GM12878 (cell line): Measurements from ENCODE around the gene SRRM3. TPM values are rescaled to one million over a fixed set of nuclear protein-coding genes. Genes with fewer than 3 reads are reported as not detected.

Experiments used
- ASH2L ChIP-seq: fragments of 300-600, 200-600 bp; sonication (generic); IDR thresholded peaks from 2 replicates; pipeline ENCODE4 v1.6.1; 2017; ENCODE audit warnings: low read depth, mild to moderate bottlenecking, borderline replicate concordance
- ATF2 ChIP-seq: IDR thresholded peaks from 2 replicates; pipeline ENCODE4 v1.6.1; 2012; ENCODE audit warnings: low read length, inconsistent platforms
- BACH1 ChIP-seq: fragments of 450-650 bp; IDR thresholded peaks from 2 replicates; pipeline ENCODE4 v1.6.1; 2017; ENCODE audit warnings: mild to moderate bottlenecking, borderline replicate concordance
- BCL11A ChIP-seq: IDR thresholded peaks from 2 replicates; pipeline ENCODE4 v1.6.1; 2011; ENCODE audit warnings: low read depth, low read length
- E2F4 ChIP-seq: IDR thresholded peaks from 2 replicates; pipeline ENCODE4 v1.6.1; 2012; ENCODE audit warnings: low read depth, low read length, improper control_type of control experiment
- EP300 ChIP-seq, 2 experiments: fragments of 150-350 bp in 1 of 2; IDR thresholded peaks; 2 replicates each; pipeline ENCODE4 v1.6.1; 2011 to 2012; ENCODE audit warnings: low read depth in 2 of 2, low read length in 2 of 2, borderline replicate concordance in 1 of 2, improper control_type of control experiment in 1 of 2, inconsistent platforms in 1 of 2; ENCODE audit not compliant: control insufficient read depth in 1 of 2
- HDAC2 ChIP-seq: fragments of 200-600 bp; sonication (generic); IDR thresholded peaks from 2 replicates; pipeline ENCODE4 v1.6.1; 2017
- IRF5 ChIP-seq: fragments of 450-650 bp; IDR thresholded peaks from 2 replicates; pipeline ENCODE4 v1.6.1; 2017; ENCODE audit warnings: borderline replicate concordance
- MAX ChIP-seq: IDR thresholded peaks from 2 replicates; pipeline ENCODE4 v1.6.1; 2012; ENCODE audit warnings: low read depth, low read length, improper control_type of control experiment
- MTA3 ChIP-seq: IDR thresholded peaks from 2 replicates; pipeline ENCODE4 v1.6.1; 2012; ENCODE audit warnings: low read length, inconsistent platforms, borderline replicate concordance
- NBN ChIP-seq: fragments of 450-650 bp; IDR thresholded peaks from 2 replicates; pipeline ENCODE4 v1.6.1; 2016
- NR2C1 ChIP-seq: fragments of 450-650 bp; IDR thresholded peaks from 2 replicates; pipeline ENCODE4 v1.6.1; 2017; ENCODE audit warnings: antibody characterized with exemption, mild to moderate bottlenecking, moderate library complexity
- NR2F1 ChIP-seq: fragments of 450-650 bp; conservative IDR thresholded peaks from 2 replicates; pipeline ENCODE4 v1.6.1; 2017; ENCODE audit warnings: mild to moderate bottlenecking
- PAX8 ChIP-seq: fragments of 450-650 bp; IDR thresholded peaks from 2 replicates; pipeline ENCODE4 v1.6.1; 2017; ENCODE audit warnings: mild to moderate bottlenecking, moderate library complexity
- PKNOX1 ChIP-seq: fragments of 450-650 bp; IDR thresholded peaks from 2 replicates; pipeline ENCODE4 v1.6.1; 2016; ENCODE audit warnings: mild to moderate bottlenecking
- RELA ChIP-seq: fragments of 450-650 bp; IDR thresholded peaks from 2 replicates; pipeline ENCODE4 v1.8.0; 2014; ENCODE audit warnings: borderline replicate concordance; ENCODE audit not compliant: partially characterized antibody
- SREBF1 ChIP-seq: IDR thresholded peaks from 2 replicates; pipeline ENCODE4 v1.6.1; 2012; ENCODE audit warnings: mild to moderate bottlenecking, low read length
- STAT1 ChIP-seq: fragments of 450-650 bp; conservative IDR thresholded peaks from 2 replicates; pipeline ENCODE4 v1.6.1; 2014; ENCODE audit warnings: antibody characterized with exemption, mild to moderate bottlenecking
- TARDBP ChIP-seq: IDR thresholded peaks from 2 replicates; pipeline ENCODE4 v1.6.1; 2016; ENCODE audit warnings: borderline replicate concordance
- TCF12 ChIP-seq: IDR thresholded peaks from 2 replicates; pipeline ENCODE4 v1.6.1; 2011; ENCODE audit warnings: low read depth, mild to moderate bottlenecking, low read length
- WRNIP1 ChIP-seq: IDR thresholded peaks from 2 replicates; pipeline ENCODE4 v1.6.1; 2011; ENCODE audit warnings: low read depth, low read length, improper control_type of control experiment, borderline replicate concordance
- ZNF274 ChIP-seq: IDR thresholded peaks from one replicate; pipeline ENCODE4 v1.8.0; 2011; ENCODE audit not compliant: insufficient read length, insufficient read depth
- ZNF592 ChIP-seq: fragments of 450-650 bp; IDR thresholded peaks from 2 replicates; pipeline ENCODE4 v1.6.1; 2017; ENCODE audit warnings: mild to moderate bottlenecking, moderate library complexity
- polyA plus RNA-seq, 11 experiments: library from polyadenylated mRNA; depleted of rRNA in 4 of 11; unstranded in 6 of 11; stranded (reverse) in 5 of 11; fragments of >200 nt; fragmentation: Nextera tagmentation in 4 of 11; fragmentation: Illumina TruSeq in 1 of 11; extraction: Ambion mirVana in 4 of 11; extraction: Trizol in 1 of 11; gene quantifications; 1 replicate in 1 of 11; 2 replicates in 10 of 11; pipeline versions ENCODE4 v1.2.1 to v1.2.3, GENCODE V29; 2011 to 2016; ENCODE audit warnings: inconsistent platforms in 2 of 11, missing spikeins in 2 of 11, low read depth in 1 of 11
- total RNA-seq, 4 experiments: library from RNA; depleted of rRNA in 3 of 4; stranded (reverse); fragments of >200 nt in 3 of 4; fragmentation: Illumina TruSeq in 1 of 4; extraction: Trizol in 1 of 4; gene quantifications; 2 replicates each; pipeline versions ENCODE4 v1.2.1 to v1.2.3, GENCODE V29; 2013 to 2021

The SRRM3 gene
- total and polyA plus RNA-seq, 10 of the 15 experiments (the other 5 are each of a cell fraction or from before 2014, with no cell fraction given) = 0.03 to 0.15 (median 0.05) TPM; not detected in 6

GRCh38 chr7:76294344-76295024 is 92.8 kb downstream of the SRRM3 start (continued):
- TF ChIP-seq TCF12 (no peak), NR2F1 (0 out of 2 replicates have a peak, but pooled peaks have one; percentile 18), BACH1 (no peak), HDAC2 (no peak), MAX (no peak), ZNF274 (no peak), PKNOX1 (peak; percentile 85), PAX8 (no peak), E2F4 (no peak), MTA3 (no peak), RELA (no peak), NR2C1 (no peak), SREBF1 (no peak), EP300 (IDR thresholded peaks at IDR 0.05; ENCODE audit: borderline replicate concordance in 1 of 2, control insufficient read depth in 1 of 2, low read depth in 2 of 2, low read length in 2 of 2) (no peak), ZNF592 (no peak), STAT1 (no peak), WRNIP1 (no peak), NBN (no peak), ASH2L (no peak), TARDBP (no peak), IRF5 (no peak), BCL11A (no peak), ATF2 (no peak)
